Measurements from ENCODE around the gene JPH4. TPM values are rescaled to one million over a fixed set of nuclear protein-coding genes. Genes with fewer than 3 reads are reported as not detected.

The JPH4 gene
- total and polyA plus RNA-seq, 2 donors (not counting 3 experiments of a cell fraction or from before 2014, with no cell fraction given) = 0.06 TPM; not detected in 1

DNA sequence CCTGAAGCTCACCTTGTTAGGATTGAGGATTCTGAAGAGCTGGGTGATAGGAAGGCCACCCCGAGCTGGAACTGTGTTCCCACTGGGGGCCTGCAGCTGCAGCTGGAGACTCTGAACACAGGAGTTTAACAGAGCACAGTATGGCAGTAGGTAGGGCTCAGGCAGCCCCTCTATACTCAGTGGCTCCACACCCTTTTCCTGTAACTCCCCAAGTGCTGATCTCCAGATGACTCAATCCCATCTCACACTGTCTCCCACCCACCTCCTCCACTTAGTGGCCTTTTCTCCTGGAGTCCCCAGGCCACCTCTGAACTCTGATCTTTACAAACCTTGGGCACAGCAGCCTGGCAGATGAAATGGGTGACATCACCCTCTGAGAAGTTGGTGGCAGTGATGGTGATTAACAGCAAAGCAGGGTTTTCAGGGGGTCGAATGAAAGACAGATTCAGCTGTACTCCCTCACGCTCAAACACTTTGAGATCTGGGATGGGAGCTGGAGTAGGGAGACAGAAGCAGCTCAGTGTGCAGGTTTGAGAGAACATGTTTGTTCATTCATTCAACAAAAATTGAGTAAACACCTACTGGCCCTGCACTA, 18.6 kb downstream of the JPH4 start:
- no peaks in the 10 kb centered on the region for H4K20me1 ChIP-seq (replicated peaks; ENCODE audit: control insufficient read depth, extremely low read depth, insufficient read depth, low read length)
- H3K4me1 ChIP-seq (ENCODE audit: control insufficient read depth, extremely low read depth, insufficient read depth, low read length) = peaks cover 11% of the 10 kb centered on the region
- H3K4me3 ChIP-seq (replicated peaks in 1 of 3; ENCODE audit: insufficient read depth in 1 of 3, low read depth in 1 of 3, low read length in 3 of 3) = no peak overlapping the region
- FAIRE-seq = no peak
- no peaks in the 10 kb centered on the region for H3K27me3 ChIP-seq (ENCODE audit: control insufficient read depth in 2 of 2, insufficient read depth in 2 of 2, low read length in 2 of 2)
- no peak overlapping the region for H3K4me2 ChIP-seq (ENCODE audit: insufficient read depth, low read length)
- peaks cover 11% of the 10 kb centered on the region for H3K79me2 ChIP-seq (ENCODE audit: control insufficient read depth, insufficient read depth, low read length)
- no TSS peak for BruUV-seq (replicated peaks)
- H3K27ac ChIP-seq (ENCODE audit: insufficient read depth, low read depth, low read length) = no peak overlapping the region
- H3K9me1 ChIP-seq (replicated peaks; ENCODE audit: control insufficient read depth, extremely low read depth, insufficient read depth, low read length) = no peaks in the 10 kb centered on the region
- intact Hi-C loops (cut with micrococcal nuclease) (no loop called here), dilution Hi-C loops (cut with MboI; ENCODE audit: extremely low pct_ligation_motif_present, low sequenced_read_pairs) (no loop called here)
- ChIA-PET CTCF (interaction anchor here (0.5 to 12.3 kb wide), 20 partner anchors 9 to 1708 kb away, joined by 3 to 416 read pairs (median 6); partner anchors contain the start of genes NGDN, PABPN1 and ZFHX2), POLR2A (interaction anchor here (1.2 kb wide), 1 partner anchor 82 kb away, joined by 5 read pairs; no protein-coding TSS in a partner anchor)
- peaks cover 0 to 11% of the 10 kb centered on the region in 2 experiments for H3K36me3 ChIP-seq (ENCODE audit: control insufficient read depth in 2 of 2, extremely low read depth in 1 of 2, insufficient read depth in 2 of 2, low read length in 2 of 2)
- H2AFZ ChIP-seq (ENCODE audit: low read depth, low read length) = no peak overlapping the region
- no peak overlapping the region for H3K9ac ChIP-seq (replicated peaks; ENCODE audit: extremely low read depth, insufficient read depth, low read length)
- DNase-seq (ENCODE audit: low read depth, low spot score) = no peak
- TF ChIP-seq JUN (IDR thresholded peaks at IDR 0.05; ENCODE audit: borderline replicate concordance, insufficient read depth, insufficient read length, low read depth) = no peak
- TF ChIP-seq, protein P1, sequence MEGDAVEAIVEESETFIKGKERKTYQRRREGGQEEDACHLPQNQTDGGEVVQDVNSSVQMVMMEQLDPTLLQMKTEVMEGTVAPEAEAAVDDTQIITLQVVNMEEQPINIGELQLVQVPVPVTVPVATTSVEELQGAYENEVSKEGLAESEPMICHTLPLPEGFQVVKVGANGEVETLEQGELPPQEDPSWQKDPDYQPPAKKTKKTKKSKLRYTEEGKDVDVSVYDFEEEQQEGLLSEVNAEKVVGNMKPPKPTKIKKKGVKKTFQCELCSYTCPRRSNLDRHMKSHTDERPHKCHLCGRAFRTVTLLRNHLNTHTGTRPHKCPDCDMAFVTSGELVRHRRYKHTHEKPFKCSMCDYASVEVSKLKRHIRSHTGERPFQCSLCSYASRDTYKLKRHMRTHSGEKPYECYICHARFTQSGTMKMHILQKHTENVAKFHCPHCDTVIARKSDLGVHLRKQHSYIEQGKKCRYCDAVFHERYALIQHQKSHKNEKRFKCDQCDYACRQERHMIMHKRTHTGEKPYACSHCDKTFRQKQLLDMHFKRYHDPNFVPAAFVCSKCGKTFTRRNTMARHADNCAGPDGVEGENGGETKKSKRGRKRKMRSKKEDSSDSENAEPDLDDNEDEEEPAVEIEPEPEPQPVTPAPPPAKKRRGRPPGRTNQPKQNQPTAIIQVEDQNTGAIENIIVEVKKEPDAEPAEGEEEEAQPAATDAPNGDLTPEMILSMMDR (IDR thresholded peaks at IDR 0.05; ENCODE audit: extremely low read depth in 1 of 2, insufficient read depth in 1 of 2, low read depth in 1 of 2, low read length in 2 of 2) = no peak
- TF ChIP-seq POLR2A (IDR thresholded peaks at IDR 0.05; ENCODE audit: low read depth, low read length) = no peak
- no peak for TF ChIP-seq MYC (IDR thresholded peaks at IDR 0.05; ENCODE audit: low read depth, low read length)
- no peak for TF ChIP-seq GATA2 (IDR thresholded peaks at IDR 0.05; ENCODE audit: insufficient read depth, insufficient read length, low read depth, low read length)
- H3K9me3 ChIP-seq (replicated peaks; ENCODE audit: control insufficient read depth, insufficient read depth, low read length) = no peaks in the 10 kb centered on the region
